GM19035 (cell line): ENCODE data around the gene USO1.
"Not testable (repeated sequence)": the region's sequence is repeated elsewhere in the genome, so short reads cannot be mapped to it uniquely, and the experiment has no call there.

Experiments
- ATAC-seq: cut with Tn5 transposase; IDR thresholded peaks from one replicate; pipeline ENCODE4 v1.9.1; 2021; ENCODE audit not compliant: unreplicated experiment

Gene USO1

DNA sequence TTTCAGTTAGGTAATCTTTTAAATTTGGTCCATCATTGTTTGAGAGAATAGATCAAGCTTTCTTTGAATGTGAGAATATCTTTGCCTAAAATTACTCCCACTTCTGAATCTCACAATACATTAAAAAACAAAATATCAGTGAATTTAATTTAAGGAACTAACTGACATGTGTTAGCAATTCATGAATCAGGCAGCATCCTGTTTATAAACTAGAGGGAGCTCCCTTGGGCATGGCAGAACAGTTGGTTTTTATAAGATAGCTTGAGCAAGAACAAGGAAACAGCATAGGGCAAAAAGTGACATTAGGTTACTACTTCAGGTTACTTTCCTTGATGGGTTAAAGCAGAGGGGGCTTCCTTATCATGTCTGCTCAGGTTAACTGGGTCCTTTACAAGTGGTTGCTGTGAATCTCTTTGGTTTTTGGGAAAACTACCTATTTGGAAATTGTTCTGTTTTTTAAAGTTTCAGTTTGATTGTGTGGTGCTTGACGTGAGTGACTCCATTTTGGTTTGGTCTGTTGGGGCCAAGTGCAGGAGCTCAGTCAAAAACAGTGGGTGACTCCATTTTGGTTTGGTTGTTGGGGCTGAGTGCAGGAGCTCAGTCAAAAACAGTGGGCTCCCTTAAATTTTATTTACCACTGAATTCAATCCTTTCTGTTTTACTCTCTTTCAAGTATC is 109.9 kb downstream of the USO1 start:
- no peak for ATAC-seq

DNA sequence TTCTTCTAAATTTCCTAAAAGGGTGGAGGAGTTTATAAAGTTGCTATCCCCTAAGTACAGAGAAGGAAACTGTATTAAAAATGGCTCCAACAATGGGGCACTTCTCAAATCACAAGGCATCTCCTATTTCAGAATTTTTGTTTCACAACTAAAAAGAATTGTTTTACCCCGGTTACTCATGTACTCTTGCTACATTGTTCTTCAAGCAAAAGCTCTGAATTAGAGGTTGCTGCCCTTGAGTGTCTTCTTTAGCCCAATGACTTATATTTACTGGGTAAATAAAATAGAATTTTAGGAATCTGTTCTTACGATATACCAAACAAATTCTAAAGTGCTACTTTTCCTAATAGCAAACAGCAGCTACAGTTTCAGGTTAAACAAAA is 110.4 kb downstream of the USO1 start:
- ATAC-seq = no peak

DNA sequence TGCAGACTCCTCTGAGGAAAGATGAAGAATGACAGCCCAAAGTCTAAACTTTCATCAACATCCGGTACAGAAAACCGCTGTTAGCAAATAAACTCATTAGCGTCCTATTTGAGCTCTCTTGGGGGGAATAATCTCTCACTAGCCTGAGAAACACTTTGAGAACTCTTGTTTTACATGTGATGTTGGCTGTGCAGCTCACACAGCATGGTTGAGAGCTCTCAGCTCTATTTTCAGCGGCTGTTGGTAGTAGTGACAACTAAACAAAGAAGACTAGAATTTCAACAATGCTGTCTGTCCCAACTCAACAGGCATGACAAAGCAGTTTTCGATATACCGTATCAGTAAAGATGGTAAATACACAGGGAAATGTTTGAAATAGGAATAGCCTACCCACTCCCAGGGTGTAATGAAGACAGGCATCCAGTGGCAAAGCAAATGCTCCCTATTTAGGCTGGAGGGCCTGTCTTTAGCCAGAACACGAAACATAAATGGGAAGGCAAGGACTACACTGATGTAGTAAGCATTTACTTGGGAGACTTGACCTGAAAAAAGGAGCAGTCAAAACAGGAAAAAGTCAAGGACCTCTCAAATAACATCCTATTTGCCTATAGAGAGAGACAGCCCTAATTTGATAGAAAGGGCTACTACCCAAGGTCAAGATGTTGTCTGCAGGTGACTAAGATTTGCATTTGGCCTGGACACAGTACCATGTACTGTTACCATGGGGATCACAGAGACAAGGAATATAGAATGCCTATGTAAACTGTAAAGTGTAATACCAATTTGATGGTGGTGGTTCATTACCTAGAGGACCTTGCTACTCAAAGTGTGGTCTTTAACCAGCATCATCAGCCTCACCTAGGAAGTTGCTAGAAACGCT is 117.5 kb downstream of the USO1 start:
- no peak for ATAC-seq

DNA sequence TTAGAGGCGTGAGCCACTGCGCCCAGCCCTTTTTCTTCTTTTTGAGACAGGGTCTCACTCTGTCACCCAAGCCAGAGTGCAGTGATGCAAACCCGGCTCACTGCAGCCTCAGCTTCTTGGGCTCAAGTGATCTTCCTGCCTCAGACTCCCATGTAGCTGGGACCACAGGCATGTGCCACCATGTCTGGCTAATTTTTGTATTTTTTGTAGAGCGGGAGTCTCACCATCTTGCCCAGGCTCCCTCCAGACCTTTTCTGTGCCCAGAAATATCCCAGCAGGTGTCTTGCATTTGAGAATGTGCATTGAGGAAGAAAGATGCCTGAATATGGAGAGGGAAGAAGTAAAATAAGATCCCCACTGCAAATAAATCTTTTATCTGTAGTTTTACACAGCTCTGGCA is 119.2 kb downstream of the USO1 start:
- no peak for ATAC-seq

DNA sequence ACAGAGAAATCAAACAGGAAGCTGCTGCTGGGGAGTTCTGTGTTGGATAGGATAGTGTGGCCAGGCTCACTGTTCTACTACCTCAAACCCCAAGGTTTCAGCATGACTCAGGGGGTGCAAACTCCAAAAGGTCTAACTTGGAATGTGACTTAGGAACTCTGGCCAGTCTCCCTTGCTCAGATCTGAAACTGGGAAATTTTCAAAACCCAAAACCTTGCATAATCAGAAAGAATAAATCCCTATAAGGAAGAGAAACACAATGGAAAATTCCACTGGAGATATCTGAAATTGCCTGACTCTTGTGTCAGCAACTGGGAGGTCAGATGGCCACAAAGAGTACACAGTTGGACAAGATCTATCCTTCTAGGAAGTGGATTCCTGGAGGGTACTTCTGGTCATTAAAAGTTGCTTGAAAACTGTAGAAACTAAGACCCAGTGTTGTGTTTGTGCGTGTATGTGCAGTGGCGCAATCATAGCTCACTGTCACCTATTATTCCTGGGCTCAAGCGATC is 119.8 kb downstream of the USO1 start:
- ATAC-seq = no peak

DNA sequence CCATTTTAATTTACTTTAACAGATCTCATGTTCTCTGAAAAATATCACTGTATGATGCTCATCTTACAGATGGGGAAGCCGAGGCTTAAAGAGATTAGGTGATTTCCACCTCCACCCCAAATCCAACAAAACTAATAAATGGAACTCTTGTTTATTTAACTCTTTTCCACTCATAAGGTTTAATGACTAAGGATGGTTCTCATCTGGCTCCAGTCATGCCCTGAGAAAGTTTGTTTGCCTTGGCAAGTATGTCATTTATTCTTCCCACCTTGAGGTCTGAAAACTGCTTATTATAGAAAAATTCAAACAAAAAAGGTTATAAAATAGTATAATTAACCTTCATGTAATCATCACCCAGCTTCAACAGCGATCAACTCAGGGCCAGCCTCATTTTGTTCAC is 121.6 kb downstream of the USO1 start:
- ATAC-seq = no peak

DNA sequence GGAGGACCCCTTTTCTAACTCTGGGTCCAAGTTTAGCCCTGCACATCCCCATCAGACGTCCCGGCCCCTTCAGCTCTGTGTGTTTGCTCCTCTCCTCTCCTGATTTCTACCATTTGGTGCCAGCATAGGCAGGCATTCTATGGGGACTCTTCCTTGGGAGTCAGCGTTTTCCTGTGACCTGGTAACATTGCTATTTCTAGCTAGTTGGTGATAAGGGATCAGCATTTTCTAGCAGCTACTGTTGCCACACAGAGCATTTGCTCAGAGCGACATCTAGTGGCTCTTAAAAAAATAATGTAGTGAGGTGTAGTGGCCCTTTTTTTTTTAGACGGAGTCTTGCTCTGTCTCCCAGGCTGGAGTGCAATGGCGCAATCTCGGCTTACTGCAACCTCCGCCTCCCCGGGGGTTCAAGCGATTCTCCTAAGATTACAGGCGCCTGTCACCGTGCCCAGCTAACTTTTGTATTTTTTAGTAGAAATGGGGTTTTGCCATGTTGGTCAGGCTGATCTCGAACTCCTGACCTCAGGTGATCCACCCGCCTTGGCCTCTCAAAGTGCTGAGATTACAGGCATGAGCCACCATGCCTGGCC is 123.9 kb downstream of the USO1 start:
- ATAC-seq = not testable (repeated sequence)

DNA sequence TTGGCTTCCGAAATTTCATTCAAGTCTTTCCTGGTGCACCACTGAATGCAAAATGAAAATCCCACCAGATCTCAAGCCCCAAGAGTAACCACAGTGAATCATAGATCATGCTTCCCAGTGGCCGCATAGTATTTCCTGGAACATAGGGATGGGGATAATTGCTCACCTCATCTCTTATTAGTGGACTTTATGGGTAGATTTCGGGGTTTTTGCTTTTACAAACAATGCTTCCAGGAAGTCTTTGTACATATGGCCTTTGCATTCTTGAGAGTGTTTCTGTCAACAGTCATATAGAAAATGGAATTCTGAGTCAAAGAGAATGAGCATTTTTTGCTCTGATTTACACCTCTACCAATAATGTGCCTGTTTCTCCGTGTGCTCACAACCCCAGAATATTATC is 124.5 kb downstream of the USO1 start:
- ATAC-seq = no peak

DNA sequence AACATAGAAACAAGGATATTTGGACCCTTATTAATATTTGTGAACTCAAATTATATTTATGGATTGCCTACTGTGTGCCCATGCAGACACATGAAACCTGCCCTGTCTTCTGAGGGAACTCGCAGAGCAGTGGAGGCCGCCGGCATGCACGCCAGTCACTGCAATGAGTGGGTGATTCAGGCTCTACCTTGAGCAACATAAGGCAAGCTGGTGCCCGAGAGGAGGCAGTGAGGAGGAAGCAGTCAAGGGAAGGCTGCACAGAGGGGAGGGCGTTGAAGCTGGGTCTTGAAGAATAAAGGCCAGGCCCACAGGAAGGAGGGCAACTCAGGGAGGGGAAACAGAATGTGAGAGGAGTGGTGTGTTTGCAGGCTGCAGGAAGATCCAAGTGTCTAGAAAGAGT is 125.1 kb downstream of the USO1 start:
- no peak for ATAC-seq

DNA sequence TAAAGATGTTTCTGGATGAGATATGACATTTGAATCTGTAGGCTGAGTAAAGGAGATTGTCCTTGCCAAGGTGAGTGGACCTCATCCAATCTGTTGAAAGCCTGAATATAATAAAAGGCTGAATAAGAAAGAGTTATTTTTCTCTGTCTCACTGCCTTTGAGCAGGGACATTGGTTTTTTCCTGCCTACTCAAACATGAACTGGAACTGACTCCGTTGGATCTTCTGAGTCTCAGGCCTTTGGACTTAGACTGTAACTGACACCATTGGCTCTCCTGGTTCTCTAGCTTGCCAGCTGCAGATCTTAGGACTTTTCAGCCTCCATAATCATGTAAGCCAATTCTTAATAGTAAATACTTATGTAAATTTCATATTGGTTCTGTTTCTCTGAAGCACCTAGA is 134.3 kb downstream of the USO1 start:
- no peak for ATAC-seq

DNA sequence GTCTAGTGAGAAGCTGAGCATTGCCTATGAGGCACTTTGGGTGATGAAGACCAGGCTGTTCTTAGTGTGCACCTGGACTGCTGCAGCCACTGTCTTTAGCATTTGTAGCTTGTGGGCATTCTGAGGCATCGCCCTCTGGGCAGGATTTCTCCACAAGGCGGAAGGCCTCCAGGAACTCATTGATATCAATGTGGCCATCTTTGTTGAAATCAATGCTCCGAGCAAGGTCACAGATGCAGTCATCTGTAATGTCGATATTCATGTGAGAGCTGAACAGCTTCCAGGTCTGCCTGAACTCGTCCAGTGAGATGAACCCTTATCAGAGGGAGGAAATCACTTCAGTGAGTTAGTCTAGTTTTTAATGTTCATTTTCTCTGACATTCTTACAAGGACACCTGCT is 136.2 kb downstream of the USO1 start:
- ATAC-seq = no peak
